GM13977 (cell line): Measurements from ENCODE around the gene PPAN.

Experiments
- DNase-seq: peaks from one replicate; pipeline ENCODE4 v3.0.0; 2012; ENCODE audit warnings: low spot score
- CTCF ChIP-seq: IDR thresholded peaks from 2 replicates; pipeline ENCODE4 v1.5.1; 2012; ENCODE audit warnings: mild to moderate bottlenecking, control low read depth; ENCODE audit not compliant: insufficient read depth; ENCODE audit errors: extremely low read depth, missing control alignments
- in situ Hi-C: fragments of 300-500 bp; cut with MboI; formaldehyde crosslinking; loops from one replicate; pipeline ENCODE4 v1.12.0; 2022; ENCODE audit warnings: low sequenced_read_pairs, low pct_unique_long_range_greater_than_20kb, mixed read lengths, inconsistent platforms; ENCODE audit not compliant: unreplicated experiment

The PPAN gene

GRCh38 chr19:10134040-10134439 is 27.9 kb downstream of the PPAN start:
- no peak for DNase-seq
- in situ Hi-C loops, result no loop called here
- TF ChIP-seq CTCF, result no peak

GRCh38 chr19:10135551-10136334 is 29.6 kb downstream of the PPAN start:
- no peak for TF ChIP-seq CTCF
- in situ Hi-C loops, result no loop called here
- no peak for DNase-seq

GRCh38 chr19:10136936-10137335 is 30.8 kb downstream of the PPAN start:
- in situ Hi-C loops, result no loop called here
- DNase-seq, result no peak
- no peak for TF ChIP-seq CTCF

- in situ Hi-C loops, result no loop called here
- TF ChIP-seq CTCF, result no peak
- DNase-seq, result no peak
Measured at GRCh38 chr19:10137751-10138682, 31.9 kb downstream of the PPAN start.

- in situ Hi-C loops, result no loop called here
- no peak for DNase-seq
- TF ChIP-seq CTCF, result no peak
Measured at GRCh38 chr19:10138879-10139795, 33.0 kb downstream of the PPAN start.

- in situ Hi-C loops, result no loop called here
- no peak for DNase-seq
- no peak for TF ChIP-seq CTCF
Measured at GRCh38 chr19:10139952-10140351, 33.8 kb downstream of the PPAN start.
